T-helper 9 cell (primary cell): ENCODE results near the gene AUTS2.

Experiments used
- DNase-seq: peaks from one replicate; pipeline ENCODE4 v3.0.0-alpha.2; 2020

The AUTS2 gene

DNA sequence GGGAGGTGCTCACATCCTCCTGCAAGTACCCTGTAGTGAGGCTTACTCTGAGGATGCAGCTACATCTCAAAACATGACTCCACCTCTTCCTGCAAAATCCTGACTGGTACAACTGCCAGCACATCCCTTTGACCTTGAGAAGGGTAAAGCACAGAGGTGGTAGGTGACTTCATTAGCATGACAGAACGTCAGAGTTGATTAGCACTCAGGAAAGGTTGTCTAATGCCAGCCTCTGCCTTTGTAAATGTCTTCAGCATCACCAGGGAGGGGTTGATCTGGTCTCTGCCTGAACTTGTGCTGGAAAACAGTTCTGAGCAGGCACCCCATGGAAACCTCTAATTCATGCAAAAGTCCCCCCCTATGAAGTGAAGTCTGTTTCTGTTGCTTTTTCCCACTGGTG lies 942.4 kb downstream of the AUTS2 start:
- no peak for DNase-seq

DNA sequence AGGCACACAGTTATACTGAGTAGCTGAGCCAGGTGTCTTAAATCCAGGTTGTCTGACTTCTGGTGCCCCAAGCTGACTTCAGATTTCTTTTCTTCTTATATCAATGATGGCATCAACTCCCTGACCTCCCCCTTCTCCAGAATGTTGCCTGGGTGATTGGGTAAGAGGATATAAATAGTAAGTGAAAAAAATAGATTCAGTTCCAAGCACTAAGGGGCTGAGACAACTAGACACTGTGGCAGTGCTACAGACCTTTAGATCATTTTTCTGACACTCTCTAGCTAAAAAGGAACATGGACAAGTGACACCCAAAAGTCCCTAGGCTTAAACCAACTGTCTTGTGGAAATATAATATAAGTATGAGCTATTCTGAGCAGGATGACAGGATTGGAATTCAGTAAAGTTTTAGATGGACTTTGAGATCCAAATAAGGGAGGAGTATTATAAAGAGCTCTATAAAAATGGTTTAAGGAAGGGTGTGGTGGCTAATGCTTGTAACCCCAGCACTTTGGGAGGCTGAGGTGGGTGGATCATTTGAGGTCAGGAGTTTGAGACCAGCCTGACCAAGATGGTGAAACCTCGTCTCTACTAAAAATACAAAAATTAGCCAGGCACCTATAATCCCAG lies 944.6 kb downstream of the AUTS2 start:
- DNase-seq, result no peak

DNA sequence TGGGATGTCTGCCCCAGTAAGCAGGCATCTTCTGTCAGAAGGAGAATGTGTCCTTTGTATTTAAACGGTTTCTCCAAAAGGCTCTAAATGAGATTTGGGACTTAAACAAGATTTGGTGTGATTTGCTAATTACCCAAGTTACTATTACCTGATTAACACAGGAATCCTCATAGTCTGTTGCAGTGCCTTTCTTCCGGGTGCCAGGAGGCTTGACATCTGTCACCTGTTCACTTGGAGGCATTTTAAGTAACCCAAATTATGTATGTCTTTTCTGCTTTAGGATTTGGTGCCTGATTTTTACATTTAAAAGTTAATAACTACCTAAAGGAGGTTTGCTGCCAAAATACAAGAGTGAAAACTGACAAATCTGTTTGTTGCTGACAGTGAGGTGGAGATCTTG lies 945.7 kb downstream of the AUTS2 start:
- no peak for DNase-seq

DNA sequence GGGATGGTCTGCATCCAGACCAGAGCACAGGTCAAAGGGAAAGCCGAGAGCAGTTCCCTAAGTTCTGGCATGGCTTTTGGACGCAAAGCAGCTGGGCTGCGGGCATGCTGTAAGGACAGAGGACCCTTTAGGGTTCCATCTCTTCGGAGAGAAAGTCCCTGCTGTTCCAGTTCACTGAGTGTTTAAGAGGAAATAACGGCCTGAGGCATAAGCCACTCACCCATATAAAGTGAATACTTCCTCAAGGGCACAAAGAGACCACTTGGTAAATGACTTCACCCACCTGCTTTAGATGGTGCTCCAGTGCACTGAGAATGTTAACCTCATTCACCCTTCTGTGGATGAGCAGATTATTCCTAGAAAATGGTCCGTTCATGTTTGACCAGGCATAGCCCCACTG lies 946.9 kb downstream of the AUTS2 start:
- no peak for DNase-seq

DNA sequence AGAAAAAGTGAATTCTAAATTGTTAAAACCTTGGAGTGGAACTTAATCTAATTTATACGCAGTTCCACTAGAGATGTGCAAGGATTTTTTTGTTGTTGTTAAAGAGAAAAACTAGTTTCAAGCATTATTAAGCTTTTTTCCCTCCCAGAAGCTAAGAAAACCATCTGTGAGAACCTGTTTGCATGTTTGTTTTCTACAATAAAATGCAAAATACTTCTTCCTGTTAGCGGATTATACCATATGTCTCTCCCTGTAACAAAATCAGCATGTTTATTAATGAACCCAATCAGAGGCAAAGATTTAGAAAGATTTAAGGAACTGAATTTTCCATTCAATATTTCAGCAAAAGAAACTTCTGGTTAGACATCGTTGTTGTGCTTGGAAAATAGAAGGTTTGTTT lies 953.9 kb downstream of the AUTS2 start:
- no peak for DNase-seq

DNA sequence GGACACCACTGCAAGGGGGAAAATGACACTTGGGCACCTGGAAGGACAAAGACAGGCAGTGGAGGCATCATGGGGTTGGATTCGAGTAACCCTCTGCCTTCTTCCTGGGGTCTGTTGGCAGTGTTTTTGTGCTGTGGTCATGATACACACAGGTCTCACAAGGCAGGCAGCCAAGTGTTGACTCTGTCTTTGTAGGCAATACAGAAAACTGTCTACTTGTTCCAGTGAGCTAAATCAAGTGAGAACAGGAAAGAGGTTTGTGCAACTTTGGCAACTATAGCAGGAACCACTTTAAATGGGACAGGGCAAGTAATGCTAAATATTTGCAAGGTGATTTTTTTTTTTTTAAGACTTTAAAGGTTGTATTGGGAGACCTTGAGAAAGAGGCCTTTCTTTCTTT lies 955.1 kb downstream of the AUTS2 start:
- no peak for DNase-seq

DNA sequence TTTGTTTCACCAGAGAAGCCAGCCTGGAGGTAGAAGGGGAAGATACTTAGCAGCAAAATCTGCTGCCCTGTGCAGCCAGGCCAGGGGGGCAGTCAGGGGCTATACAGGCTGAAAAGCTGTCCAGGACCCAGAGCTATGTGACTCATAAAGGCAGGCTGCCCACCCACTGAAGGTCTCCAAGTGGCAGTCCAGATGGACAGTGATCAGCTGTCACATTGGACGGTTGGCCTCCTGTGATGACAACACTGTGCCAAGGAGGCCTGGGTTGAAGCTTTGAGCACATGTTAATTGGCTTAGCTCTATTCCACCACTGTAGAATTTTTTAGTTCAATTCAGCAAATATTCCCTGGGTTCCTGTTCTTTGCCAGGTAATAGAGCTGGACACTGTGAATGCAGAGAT lies 956.4 kb downstream of the AUTS2 start:
- DNase-seq, result no peak

DNA sequence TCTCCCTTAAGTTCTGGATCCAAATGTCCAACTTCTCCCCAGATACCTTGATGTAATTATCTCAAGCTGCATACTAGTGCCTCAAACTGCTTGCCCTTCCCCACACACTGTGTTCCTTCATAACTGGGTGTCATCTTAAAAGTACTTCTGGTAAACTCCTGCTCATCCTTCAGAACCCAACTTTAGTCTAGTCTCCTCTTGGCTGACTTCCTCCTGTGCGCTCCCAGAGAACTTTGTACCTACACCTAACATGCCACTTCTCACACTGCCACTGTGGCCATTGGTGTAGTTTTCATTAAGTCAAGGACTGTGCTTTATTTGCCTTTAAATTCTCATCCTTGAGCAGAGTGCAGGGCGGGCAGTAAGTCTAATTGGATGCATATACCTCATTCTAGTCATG lies 958.5 kb downstream of the AUTS2 start:
- DNase-seq, result no peak

DNA sequence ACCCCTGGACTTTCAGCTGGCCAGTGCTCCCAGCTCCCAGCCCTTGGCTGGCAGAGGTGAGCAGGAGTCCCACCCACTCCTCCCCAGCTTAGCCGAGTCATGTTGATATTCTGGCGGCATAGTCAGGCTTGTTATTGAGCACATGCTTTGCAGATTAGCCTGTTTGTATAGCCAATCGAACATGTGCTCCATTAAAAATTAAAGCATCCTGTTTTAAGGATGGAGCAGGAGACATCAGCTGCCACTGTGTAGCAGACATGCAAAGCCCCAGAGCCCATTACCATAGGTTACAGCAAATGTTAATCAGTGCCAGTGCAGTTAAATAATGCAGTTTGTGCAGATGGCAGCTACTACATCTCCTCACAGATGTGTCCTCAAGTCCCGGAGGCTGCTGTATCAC lies 959.1 kb downstream of the AUTS2 start:
- DNase-seq, result no peak

DNA sequence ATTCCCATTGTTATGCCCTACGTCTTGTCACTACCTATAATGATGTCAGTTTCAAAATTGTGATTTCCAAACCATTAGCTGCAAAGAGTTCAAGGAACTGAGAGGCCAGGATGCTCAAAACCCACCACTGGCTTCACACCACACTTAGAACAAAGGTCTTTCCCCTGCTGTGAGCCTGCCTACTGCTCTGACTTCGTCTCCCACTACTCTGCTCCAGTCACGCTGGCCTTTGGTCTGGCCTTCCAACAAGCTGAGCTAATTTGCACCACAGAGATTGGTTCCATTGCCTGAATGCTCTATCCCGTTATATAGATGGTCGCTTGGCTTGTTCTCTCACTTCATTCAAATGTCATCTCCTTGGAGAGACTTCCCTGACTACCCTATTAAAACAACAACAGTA lies 961.5 kb downstream of the AUTS2 start:
- no peak for DNase-seq

DNA sequence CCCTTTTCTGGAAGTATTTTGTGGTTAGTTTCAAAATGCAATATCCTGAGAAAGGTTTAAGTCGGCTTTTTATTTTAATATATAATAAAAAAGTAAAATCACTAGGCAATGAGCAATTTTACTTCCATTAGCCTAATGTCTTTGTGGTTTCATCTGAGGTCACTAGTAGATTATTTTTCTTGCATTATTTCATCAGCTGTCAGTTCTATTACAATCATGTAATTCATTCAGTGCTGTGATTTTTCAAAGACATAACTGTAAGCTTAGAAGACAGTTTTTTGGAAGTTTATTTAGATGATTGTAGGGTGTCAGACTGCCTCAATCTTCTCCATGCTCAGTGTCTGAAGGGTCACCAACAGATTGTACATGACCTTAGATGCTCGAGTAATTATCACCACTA lies 965.7 kb downstream of the AUTS2 start:
- DNase-seq, result no peak

DNA sequence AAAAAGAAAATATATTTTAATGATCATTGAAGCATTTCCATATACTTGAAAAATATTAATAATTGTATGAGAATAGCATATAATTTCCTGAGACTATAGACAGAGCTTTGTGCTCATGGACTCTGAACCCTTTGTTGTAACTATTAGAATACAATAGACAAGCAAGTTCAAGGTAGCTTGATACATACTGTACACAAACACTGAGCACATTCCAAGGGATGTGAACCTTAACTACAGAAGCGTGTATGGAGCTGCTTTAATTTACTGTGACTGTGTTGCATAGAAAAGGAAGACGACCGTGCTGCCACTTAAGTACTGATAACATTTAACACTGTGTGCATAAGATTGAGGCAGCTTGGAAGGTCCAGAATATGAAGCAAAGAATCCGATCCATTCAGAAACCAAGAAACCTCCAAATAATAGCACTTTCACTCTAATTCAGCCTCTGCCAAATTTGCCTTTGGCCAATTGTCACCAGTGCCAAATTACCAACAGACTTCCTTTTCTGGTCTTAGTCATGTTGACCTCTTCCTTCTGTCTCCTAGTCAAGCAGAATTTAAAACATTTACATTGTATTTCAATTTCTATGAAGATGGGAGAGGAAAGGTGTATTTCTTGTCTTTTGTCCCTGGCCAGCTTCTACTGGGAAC lies 967.6 kb downstream of the AUTS2 start:
- DNase-seq, result no peak

DNA sequence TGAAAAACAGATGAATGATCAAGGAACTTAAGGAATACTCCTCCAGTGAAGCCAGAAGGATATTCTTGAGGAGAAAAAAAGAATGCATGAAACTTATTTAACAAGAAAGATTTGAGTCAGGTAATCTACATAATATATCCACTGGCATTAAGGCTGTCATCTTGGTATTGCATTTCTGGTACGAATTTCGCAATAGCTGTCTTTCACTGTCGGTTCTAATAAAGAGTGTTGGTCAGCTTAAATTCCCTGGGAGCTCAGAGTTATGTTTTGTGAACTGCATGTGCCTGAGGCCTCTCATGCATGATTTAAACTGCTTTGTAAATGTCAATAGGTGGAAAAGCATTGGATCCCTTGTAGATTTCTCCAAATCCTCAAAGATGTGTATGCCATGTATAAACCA lies 968.4 kb downstream of the AUTS2 start:
- DNase-seq, result no peak

DNA sequence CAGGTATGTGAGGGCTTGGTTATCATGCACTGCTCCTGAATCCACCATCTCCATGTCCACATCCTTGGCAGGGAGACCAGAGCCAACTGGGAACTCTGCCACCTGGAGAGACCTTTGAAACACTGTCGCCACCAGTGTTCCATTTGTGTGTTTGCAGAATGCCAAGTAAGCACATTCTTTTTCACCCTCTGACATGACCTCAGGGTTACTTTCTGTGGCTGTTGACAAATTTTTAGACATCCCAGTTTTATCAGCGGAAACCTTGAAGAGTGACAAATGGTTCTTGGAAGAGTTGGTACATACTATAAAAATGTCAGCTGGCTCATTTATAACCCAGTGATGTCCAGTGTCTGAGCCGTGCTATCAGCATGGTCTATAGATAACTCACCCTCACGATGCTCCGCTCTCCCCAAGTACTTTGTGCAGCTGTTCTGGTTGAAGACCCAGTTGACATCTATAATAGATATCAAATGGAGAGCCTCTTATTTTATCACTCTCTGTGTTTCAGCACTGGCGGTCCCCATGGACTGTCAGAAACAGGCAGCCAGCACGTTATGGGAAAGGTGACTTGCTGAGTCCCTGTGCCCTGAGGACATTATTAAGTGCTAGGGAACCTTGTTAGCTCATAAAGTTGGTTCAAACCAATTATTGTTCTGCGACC lies 970.5 kb downstream of the AUTS2 start:
- no peak for DNase-seq

DNA sequence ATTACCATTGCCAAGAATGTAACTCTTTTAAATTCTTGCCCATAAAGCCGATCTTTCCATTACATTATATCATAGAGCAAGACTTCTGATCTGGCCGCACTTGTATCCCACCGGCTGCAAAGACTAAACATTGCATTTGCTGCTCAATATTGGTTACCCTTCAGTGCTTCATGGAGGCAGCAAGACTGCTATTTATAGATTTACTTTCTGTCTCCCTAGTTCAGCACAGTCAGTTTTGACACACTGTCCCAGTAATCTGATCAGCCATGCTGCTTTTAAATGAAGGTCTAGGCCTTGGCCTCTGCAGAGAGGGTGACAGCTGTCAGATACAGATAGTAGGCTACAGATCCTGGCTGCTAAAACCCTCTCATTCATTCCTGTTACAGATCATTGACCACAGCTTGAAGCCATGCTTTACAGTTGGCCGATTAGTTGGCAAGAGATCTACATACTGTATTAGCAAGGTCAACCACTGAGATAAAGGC lies 971.1 kb downstream of the AUTS2 start:
- no peak for DNase-seq

DNA sequence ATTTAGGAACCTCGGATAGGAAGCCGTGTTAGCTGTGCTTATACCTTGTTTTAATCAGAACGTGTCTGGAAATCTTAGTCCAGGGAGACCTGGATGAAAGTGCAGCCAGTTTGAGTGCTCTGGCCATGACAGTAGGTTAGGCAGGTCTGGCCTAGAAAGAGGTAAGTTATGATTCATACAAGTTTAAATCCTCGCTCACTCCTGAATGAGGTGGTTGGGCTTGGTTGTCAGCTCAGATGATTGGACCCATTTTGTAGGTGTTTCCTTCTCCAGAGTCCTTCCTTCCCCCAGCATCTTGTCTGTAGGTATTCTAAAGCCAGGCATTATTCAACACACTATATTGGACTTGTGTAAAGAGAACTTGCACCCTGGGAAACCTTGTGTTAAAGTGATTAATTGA lies 971.8 kb downstream of the AUTS2 start:
- no peak for DNase-seq

DNA sequence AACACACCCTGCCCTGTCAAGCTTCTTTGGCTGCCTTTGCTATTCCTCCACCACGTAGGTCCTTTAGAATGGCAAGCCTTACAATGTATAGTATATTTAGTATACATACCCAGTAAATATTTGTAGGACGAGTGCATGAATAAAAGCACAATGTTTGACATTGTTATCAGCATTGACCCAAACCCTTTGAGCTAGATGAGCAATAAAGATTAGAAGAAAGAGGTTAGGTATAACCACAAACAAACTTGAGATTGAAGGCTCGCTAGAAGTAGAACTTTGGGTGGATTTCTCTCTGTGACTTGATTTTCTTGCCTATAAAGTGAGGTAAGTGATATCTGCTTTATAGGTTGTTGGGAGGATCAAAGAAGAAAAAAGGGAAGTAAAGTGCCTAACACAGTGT lies 972.7 kb downstream of the AUTS2 start:
- DNase-seq, result no peak

DNA sequence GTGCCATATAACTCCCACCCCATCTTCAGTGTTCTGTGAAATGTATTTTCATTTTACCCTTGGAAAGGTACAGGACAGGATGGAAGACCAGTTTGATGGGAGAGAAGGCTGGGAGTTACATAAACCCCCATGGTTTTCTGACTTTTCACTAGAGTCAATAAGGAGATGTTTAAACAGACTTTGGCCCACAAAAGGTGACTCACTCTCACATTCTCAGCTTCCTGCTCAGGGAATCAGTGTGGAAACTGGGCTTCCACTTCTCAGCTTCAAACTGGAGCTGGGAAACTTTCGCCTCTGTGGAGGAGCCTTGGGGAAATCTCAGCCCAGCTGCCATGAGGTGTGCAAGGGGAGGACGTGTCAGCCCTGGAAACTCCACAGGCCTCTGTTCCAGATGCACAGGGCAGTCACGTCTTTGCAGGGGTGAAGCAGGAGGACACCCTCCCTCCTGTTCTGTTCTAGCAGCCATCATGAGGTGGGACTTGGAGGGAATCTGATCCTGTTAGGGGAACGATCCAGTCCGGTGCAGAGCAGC lies 973.2 kb downstream of the AUTS2 start:
- DNase-seq, result no peak

DNA sequence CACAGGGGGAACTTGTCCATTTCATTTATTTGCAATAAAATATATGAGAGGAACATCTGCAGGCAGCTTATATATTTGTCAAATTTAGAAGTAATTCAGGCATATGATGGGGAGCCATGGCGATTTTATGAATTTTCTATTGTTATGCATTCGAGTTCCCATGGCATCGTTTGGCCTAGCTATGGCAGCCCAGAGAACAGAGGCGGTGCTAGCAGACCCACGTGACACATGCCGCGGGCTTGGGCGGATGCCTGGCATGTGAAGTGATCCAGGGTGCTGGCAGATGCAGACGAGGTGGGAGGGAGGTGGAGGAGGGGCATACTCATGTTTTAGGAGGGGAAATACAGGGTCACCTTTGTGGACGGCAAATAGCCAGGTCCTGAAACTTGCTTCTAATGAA lies 973.7 kb downstream of the AUTS2 start:
- no peak for DNase-seq

DNA sequence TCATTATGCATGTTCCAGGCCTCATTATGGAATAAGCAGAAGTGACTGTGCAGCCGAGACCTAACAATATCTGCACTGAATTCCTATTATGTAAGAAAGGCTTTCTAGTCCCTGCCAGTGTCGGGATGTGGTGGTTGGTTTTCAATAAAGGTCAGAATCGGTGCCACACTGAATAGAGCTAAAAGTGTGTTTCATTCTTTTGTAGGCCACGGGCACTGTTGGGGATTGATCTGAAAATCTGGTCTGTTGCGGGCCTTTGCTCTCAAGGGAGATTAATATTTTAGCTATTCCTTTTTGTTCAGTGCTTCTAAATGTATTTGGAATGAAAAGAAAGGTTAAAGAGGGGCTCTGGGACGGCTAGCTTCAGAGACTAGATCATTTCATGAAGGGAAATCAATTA lies 974.3 kb downstream of the AUTS2 start:
- no peak for DNase-seq

DNA sequence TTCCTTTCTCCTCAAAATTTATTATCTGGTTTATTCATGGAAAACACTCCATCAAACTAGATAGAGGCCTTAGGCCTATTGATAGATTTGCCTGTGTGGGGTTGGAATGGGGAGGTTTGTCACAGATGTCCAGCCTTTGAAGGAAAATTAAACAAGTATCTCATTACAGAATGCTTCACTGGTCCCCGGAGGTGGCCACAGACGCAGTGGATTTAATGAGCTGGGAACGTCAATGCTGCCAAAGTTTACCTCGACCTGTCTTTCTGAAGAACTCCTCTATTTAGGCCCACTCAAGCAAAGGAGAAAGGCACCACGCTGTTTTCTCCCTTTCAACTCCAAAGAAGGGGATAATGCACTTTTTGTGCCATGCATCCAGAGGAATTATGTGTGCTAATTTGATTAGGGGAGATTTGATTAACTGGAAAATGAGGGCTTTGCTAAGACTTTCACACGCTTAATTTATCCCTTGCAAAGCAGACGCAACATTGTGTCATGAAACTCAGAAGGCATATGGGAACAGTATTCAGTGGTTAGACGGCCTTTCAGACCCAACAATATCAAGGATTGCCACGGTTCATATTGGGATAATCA lies 974.9 kb downstream of the AUTS2 start:
- no peak for DNase-seq

DNA sequence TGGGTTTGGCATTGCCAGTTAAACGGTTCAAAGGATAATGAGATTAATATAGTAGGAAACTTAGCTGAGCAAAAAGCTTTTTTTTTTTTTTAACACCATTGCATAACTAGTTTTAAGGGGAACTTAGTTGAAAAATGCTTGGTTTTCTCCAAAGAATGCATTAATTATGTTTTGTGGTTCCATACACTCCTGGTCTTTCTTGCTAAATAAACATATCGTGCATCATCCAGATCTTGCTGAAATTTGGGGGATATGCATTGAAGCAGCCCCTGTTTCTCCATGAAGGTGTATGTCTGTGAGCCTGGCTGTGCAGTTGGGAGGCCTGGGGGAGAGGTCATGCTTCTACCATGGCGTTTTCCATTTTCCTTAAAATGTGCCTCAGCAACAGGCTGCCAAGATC lies 975.4 kb downstream of the AUTS2 start:
- DNase-seq, result no peak

DNA sequence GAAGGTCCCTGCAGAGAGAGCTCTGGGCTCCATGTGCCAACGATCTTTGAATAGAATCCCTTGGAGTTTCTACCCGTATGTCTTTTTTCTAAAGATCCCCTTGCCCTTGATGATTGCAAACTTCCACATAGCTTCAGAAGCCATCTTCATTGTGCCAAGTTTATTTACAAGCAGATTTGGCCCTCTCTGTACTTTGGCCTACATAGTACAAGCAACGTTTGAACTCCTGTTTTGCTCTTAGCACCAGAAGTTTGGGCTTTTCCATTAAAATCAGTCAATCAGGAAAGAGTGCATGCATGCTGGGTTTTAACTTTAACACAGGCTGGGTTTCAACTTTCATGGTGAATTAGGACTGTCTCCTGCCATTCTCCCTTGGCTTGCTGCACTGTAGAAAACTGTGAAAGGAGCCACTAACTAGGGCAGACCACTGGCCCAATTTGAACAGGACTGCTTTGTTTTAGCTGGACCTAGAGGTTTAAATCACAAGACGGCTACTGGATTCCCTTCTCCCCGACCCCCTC lies 976.1 kb downstream of the AUTS2 start:
- no peak for DNase-seq
